Endothelial cell of umbilical vein (primary cell): ENCODE results near the gene CGAS.
"Not testable (repeated sequence)": the region's sequence is repeated elsewhere in the genome, so short reads cannot be mapped to it uniquely, and the experiment has no call there.

ENCODE experiments used
- CTCF ChIP-seq, 2 donors: IDR thresholded peaks; 1 replicate in 1 of 2; 2 replicates in 1 of 2; pipeline ENCODE4 v1.5.1; 2011; ENCODE audit warnings: low read length in 2 of 2, mild to moderate bottlenecking in 2 of 2, moderate library complexity in 2 of 2, control low read depth in 1 of 2, inconsistent platforms in 1 of 2, low read depth in 1 of 2; ENCODE audit not compliant: insufficient read depth in 1 of 2; ENCODE audit errors: extremely low read depth in 1 of 2
- EZH2 ChIP-seq: IDR thresholded peaks from 2 replicates; pipeline ENCODE4 v1.6.1; 2012; ENCODE audit warnings: borderline replicate concordance, low read depth, mild to moderate bottlenecking, moderate library complexity, low read length, inconsistent platforms; ENCODE audit not compliant: severe bottlenecking
- POLR2A ChIP-seq: IDR thresholded peaks from 2 replicates; pipeline ENCODE4 v1.6.1; 2012; ENCODE audit warnings: low read depth, mild to moderate bottlenecking, control low read depth, low read length
- POLR2AphosphoS5 ChIP-seq: IDR thresholded peaks from 2 replicates; pipeline ENCODE4 v1.6.1; 2012; ENCODE audit warnings: low read depth, mild to moderate bottlenecking, control low read depth, low read length, moderate library complexity; ENCODE audit not compliant: insufficient read depth
- TF ChIP-seq, protein P1 (sequence below): IDR thresholded peaks from 2 replicates; pipeline ENCODE4 v1.6.1; 2011; ENCODE audit not compliant: insufficient read depth, insufficient read length

DNA sequence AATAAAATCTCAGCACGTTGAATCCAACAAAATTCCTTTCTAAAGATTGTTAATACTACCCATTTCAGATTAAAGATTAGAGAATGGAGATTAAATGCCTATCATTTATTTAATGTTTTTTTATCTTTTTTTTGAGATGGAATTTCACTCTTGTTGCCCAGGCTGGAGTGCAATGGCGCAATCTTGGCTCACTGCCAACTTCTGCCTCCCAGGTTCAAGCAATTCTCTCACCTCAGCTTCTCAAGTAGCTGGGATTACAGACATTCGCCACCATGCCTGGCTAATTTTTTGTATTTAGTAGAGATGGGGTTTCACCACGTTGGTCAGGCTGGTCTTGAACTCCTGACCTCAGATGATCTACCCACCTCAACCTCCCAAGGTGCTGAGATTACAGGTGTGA lies 59.9 kb downstream of the CGAS start:
- not testable (repeated sequence) for TF ChIP-seq POLR2AphosphoS5; CTCF (IDR thresholded peaks at IDR 0.05; ENCODE audit: extremely low read depth in 1 of 2, insufficient read depth in 1 of 2, low read depth in 1 of 2, low read length in 2 of 2); EZH2; POLR2A
- TF ChIP-seq, protein P1, sequence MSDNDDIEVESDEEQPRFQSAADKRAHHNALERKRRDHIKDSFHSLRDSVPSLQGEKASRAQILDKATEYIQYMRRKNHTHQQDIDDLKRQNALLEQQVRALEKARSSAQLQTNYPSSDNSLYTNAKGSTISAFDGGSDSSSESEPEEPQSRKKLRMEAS, result not testable (repeated sequence)
